Neuron (in vitro differentiated cells): ENCODE results near the gene OPN4.

Experiments used
- H2AFZ ChIP-seq: one replicate; pipeline ENCODE4 v1.6.1; 2013; ENCODE audit warnings: low read depth, mild to moderate bottlenecking, inconsistent platforms, low read length, moderate library complexity
- H3K27me3 ChIP-seq: one replicate; pipeline ENCODE4 v1.6.1; 2013; ENCODE audit warnings: low read length; ENCODE audit not compliant: insufficient read depth
- H3K36me3 ChIP-seq: one replicate; pipeline ENCODE4 v1.6.1; 2013; ENCODE audit warnings: low read length; ENCODE audit not compliant: insufficient read depth
- H3K4me1 ChIP-seq: one replicate; pipeline ENCODE4 v1.6.1; 2013; ENCODE audit warnings: low read length; ENCODE audit not compliant: insufficient read depth
- H3K4me3 ChIP-seq: 2 replicates; pipeline ENCODE4 v1.5.1; 2013; ENCODE audit warnings: mild to moderate bottlenecking, low read length, moderate library complexity
- H3K9me3 ChIP-seq: one replicate; pipeline ENCODE4 v1.6.1; 2013; ENCODE audit warnings: low read length

OPN4 gene

DNA sequence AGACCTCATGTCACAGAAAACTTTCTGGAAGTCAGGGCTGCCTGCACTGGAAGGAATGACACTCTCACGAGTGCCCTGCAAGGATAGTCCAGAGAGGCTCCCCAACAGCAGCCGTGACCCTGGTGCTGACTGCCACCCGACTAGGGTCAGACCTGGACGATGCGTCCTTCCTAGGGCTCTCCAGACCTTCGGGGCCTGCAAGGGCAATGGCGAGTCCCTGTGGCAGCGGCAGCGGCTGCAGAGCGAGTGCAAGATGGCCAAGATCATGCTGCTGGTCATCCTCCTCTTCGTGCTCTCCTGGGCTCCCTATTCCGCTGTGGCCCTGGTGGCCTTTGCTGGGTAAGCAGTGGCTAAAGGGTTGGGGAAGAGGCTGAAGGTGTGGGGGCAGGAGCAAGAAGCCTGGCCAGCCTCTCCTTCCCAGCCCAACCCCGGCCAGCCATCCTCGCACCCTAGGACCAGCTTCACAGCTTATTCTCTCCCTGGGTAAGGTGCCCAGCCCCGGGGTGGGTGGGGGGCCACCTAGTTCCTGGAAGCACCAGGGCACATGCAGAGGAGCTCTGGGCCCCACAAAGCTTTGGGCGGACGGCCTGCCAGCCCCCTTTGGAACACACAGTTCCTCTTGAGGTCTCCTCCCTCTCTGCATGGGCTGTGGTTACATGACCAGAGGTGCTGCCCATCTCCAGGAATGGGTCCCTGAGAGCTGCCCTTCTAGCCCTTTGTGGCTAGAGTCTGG lies 5.5 kb downstream of the OPN4 start:
- Histone ChIP-seq H3K9me3 (no peaks in the 10 kb centered on the region), H3K4me3 (no peak overlapping the region), H3K4me1 (peaks cover 4% of the 10 kb centered on the region), H3K36me3 (no peaks in the 10 kb centered on the region), H2AFZ (no peak overlapping the region), H3K27me3 (no peaks in the 10 kb centered on the region)

DNA sequence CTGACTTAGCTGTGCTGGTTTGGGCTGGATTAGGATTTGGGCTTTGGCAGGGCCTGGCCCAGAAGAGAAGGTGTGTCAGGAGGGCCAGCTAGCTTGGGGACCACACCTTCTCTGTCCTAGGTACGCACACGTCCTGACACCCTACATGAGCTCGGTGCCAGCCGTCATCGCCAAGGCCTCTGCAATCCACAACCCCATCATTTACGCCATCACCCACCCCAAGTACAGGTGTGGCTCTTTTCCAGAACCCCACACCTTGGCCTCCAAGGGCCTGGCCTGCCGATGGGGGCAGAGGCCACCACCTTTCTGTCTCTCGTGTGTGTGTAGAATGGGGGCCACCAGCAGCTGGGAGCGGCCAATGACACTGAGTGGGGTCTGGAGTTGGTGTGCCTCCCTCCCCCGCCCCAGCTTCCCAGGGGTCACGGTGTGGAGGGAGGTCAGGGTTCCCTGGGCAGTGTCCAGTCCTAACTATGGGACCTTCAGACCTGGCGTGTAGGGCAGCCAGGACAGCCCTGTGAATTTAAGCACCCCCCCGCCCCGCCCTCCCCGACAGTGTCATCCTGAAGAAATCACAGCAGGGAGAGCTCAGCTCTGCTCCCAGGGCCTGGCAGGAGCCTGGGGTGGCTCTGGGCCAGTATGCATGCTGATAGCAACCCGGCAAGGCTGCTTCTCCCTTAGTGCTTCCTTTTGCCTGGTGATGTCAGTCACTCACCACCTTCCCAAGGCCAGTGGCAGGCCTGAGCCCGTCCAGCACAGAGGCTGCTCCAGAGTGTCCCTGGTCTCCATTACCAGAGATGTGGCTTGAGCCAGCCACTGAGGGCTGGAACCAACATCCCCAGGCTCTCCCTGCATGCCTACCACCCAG lies 7.0 kb downstream of the OPN4 start:
- no peak overlapping the region for H3K4me3 ChIP-seq
- no peak overlapping the region for H2AFZ ChIP-seq
- no peaks in the 10 kb centered on the region for H3K9me3 ChIP-seq
- peaks cover 10% of the 10 kb centered on the region for H3K4me1 ChIP-seq
- H3K27me3 ChIP-seq: no peaks in the 10 kb centered on the region
- H3K36me3 ChIP-seq: no peaks in the 10 kb centered on the region

DNA sequence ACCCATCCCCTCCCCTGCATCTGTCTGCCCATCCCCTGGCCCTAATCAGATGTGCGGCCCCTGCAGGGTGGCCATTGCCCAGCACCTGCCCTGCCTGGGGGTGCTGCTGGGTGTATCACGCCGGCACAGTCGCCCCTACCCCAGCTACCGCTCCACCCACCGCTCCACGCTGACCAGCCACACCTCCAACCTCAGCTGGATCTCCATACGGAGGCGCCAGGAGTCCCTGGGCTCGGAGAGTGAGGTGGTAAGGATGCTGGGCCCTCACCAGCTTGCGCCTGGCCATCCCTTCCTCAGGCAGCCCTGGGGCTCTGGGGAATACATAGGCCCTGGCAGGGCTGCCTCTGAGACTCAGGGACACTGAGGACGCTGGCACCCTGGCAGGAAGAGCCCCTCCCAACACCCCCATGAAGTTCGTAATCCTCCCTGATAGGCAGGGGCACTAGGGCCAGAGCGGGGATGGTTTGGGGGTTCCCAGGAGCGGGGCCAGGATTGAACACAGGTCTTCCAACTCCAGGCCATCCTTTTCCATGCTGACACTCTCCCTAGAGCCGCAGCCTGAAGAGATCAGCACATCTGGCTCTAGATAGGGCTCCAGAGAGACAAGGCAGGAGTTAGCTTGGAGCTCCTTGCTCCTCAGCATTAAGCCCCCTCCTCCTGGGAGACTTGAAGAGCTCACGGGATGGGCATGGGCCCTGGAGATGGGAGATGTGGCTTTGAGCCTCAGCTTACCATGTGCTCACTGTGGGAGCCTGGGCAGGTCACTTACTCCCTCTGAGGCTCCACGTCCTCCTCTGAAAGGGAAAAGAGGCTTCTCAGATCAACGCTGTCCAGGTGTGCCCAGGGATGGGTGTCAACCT lies 8.1 kb downstream of the OPN4 start:
- peaks cover 10% of the 10 kb centered on the region for H3K4me1 ChIP-seq
- no peaks in the 10 kb centered on the region for H3K27me3 ChIP-seq
- H3K36me3 ChIP-seq: no peaks in the 10 kb centered on the region
- H2AFZ ChIP-seq: no peak overlapping the region
- H3K4me3 ChIP-seq: no peak overlapping the region
- H3K9me3 ChIP-seq: no peaks in the 10 kb centered on the region

DNA sequence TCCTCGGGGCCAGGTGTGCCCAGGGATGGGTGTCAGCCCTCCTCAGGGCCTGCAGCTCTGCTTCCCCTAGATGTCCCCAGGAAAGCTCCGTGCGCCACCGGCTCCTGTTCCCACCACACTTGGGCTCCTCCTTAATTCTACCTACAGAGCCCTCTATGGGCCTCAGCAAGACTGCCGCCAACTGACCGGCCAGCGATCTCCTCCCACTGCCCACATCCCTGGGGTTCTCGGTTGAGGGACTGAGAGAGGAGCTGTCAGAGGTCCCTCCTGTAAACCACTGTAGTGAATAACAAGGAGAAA lies 8.6 kb downstream of the OPN4 start:
- H3K27me3 ChIP-seq: no peaks in the 10 kb centered on the region
- H3K4me3 ChIP-seq: no peak overlapping the region
- no peak overlapping the region for H2AFZ ChIP-seq
- peaks cover 10% of the 10 kb centered on the region for H3K4me1 ChIP-seq
- no peaks in the 10 kb centered on the region for H3K36me3 ChIP-seq
- no peaks in the 10 kb centered on the region for H3K9me3 ChIP-seq

DNA sequence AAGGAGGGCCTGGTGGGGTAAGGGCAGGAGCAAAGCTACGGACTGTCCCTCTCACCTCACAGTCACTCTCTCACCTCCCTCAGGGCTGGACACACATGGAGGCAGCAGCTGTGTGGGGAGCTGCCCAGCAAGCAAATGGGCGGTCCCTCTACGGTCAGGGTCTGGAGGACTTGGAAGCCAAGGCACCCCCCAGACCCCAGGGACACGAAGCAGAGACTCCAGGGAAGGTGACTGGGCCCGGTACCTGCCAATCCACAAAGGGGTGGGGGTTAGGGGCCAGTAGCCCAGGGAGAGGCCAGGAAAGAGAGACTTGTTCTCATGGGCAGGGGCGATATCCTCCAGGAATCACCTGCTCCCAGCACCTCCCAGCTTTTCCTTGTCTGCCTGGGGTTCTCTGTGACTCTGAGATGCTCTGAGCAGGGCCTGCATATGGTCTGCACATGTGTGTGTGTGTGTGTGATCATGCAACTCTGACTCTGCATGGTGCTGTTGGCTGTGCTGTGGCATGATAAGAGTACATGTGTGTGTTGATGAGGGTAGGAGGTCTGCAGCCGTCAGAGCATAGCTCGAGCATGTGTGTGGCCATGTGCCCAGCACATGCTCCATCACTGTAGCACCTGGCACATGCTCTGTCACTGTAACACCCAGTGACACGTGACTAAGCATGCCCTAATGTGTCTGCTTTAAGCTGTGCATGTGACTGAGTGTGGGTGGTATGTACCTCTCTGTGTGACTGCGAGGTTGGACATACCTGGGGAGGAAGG lies 9.4 kb downstream of the OPN4 start:
- H3K36me3 ChIP-seq: no peaks in the 10 kb centered on the region
- no peak overlapping the region for H2AFZ ChIP-seq
- peaks cover 14% of the 10 kb centered on the region for H3K4me1 ChIP-seq
- H3K27me3 ChIP-seq: no peaks in the 10 kb centered on the region
- H3K9me3 ChIP-seq: no peaks in the 10 kb centered on the region
- H3K4me3 ChIP-seq: no peak overlapping the region

DNA sequence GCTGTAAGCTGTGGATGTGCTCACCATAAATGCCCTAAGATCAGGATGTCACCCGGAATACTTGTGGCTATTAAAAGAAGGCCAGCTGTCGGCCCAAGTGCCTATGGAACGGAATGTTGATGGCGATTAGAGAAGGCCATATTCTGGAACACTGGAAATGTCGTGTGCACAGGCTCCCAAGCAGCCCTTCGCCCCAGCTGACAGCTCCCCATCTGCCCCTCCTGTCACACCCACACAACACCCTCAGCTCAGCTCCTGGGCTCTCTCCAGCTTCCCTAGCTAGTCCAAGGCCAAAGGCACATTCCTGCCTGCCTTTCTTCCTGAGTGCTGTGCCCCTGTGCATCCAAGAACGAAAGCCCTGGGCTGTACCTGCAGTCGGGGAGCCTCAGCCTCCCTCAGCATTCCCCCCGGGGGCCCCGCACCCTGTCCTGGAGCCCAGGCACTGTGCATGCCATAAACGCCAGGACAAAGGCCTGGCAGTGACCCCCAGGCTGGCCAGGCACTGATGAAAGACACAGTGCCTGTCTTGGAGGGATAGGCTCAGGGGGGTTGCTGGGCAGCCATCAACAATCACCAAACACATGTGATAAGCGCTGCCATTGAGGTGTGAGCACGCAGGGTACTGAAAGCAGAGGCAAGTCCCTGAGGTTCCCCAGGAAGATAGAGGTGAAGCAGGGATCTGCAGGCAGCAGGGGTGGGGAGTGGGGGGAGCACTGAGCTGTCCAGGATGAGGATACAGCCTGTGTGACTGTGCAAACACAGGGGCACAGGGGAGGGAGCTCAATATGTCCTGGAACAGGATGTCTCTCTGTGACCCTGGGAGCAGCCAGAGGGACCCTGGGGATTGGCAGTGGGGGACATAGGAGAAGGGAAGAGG lies 10.2 kb downstream of the OPN4 start:
- no peak overlapping the region for H2AFZ ChIP-seq
- H3K4me3 ChIP-seq: no peak overlapping the region

DNA sequence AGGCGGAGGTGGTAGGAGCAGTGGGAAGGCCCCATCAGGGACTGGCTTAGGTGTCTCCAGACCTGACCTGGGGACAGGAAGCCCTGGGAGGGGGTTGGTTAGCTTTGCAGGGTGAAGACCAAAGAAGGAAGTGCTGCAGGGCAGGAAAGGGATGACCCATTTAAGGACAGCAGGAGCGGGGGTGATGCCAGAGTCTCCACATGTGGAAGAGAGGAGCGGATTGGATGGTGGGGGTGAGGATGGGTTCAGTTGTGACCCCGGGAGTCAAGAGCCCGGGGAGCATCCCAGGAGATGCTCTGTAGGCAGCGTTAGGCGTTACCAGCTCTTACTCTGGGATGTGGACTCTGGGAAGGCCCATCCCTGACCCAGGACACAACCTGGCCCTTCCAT lies 10.9 kb downstream of the OPN4 start:
- no peaks in the 10 kb centered on the region for H3K9me3 ChIP-seq
- no peak overlapping the region for H2AFZ ChIP-seq
- peaks cover 14% of the 10 kb centered on the region for H3K4me1 ChIP-seq
- no peaks in the 10 kb centered on the region for H3K27me3 ChIP-seq
- no peaks in the 10 kb centered on the region for H3K36me3 ChIP-seq
- H3K4me3 ChIP-seq: no peak overlapping the region

More for the DNA sequence above, 10.2 kb downstream of the OPN4 start:
- Histone ChIP-seq H3K36me3 (no peaks in the 10 kb centered on the region), H3K27me3 (no peaks in the 10 kb centered on the region), H3K9me3 (no peaks in the 10 kb centered on the region), H3K4me1 (peaks cover 14% of the 10 kb centered on the region)

DNA sequence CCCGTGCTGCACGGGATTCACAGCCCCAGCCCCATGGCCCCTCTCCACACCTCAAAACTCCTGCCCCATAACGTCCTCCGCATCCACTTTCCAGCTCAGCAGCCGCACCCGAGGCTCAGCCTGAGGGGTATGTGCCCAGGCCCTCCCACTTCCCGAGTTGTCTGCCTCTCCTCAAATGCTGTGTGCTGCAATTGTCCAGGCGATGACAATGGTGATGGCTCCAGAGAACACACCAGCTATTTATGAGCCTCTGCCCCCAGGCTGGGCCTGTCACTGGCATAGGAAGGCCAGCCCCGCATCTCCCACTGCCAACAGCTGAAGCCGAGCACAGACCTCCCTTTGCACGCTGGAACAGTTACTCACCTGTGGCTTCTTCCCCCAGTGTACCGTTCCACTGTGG lies 11.5 kb downstream of the OPN4 start:
- H3K9me3 ChIP-seq: no peaks in the 10 kb centered on the region
- peaks cover 14% of the 10 kb centered on the region for H3K4me1 ChIP-seq
- no peak overlapping the region for H2AFZ ChIP-seq
- no peaks in the 10 kb centered on the region for H3K36me3 ChIP-seq
- H3K27me3 ChIP-seq: no peaks in the 10 kb centered on the region
- H3K4me3 ChIP-seq: no peak overlapping the region

DNA sequence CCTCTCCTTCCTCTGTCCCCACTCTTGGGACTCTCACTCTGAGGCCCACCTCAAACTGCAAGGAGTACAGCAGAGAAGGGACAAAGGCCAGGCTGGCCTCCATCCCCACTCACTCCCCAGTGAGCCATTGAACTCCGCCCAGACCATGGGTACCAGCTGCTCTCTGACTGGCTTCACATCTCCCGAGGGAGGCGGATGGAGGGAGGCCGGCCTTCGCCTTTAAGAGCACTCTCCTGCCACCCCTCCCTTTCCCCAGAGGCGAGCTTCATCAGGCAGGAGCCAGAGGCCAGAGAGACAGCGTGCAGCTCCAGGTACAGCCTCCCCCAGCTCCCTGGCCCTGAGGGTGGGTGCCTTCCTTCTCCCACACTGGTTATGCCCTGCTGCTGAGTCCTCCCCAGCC lies 12.2 kb downstream of the OPN4 start:
- H3K36me3 ChIP-seq: no peaks in the 10 kb centered on the region
- H3K4me1 ChIP-seq: peaks cover 14% of the 10 kb centered on the region
- no peak overlapping the region for H2AFZ ChIP-seq
- no peak overlapping the region for H3K4me3 ChIP-seq
- H3K9me3 ChIP-seq: no peaks in the 10 kb centered on the region
- peaks cover 4% of the 10 kb centered on the region for H3K27me3 ChIP-seq

DNA sequence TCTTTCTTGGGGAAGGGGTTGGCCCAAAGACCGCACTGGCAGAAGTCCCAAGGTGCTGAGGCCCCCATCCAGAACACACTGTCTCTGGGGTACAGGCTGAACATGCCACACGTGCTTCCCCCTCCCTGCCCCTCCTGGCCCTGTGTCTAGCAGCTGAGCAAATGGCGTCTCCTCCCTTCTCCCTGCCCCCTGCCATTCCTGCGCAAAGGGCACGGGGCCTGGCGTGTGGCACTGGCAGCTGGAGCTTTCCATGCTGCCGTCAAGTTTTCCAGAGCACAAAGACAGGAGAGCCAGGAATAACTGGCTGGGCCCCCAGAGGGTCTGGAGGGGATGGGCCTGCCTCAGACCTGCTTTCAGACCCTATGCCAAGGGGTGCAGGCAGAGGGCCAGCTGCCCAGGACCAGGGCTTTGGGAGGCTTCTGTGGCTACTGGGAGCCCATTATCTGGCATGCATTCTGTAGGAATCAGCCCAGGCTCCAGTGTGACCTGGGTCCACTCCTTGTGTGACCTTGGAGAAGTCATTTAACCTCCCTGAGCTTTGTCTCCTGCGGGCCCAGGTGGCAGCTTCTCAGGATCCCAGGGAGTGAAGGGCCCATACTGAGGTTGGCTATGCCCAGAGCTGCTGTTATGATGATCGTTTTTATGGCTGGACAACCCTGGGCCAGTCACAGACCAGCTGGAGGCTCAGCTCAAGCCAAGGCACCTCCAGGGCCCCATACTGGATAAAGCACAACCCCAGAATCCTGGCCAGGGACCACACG lies 13.3 kb downstream of the OPN4 start:
- Histone ChIP-seq H3K4me3 (no peak overlapping the region), H3K27me3 (peaks cover 8% of the 10 kb centered on the region), H3K4me1 (peaks cover 14% of the 10 kb centered on the region), H3K36me3 (no peaks in the 10 kb centered on the region), H2AFZ (no peak overlapping the region), H3K9me3 (no peaks in the 10 kb centered on the region)

DNA sequence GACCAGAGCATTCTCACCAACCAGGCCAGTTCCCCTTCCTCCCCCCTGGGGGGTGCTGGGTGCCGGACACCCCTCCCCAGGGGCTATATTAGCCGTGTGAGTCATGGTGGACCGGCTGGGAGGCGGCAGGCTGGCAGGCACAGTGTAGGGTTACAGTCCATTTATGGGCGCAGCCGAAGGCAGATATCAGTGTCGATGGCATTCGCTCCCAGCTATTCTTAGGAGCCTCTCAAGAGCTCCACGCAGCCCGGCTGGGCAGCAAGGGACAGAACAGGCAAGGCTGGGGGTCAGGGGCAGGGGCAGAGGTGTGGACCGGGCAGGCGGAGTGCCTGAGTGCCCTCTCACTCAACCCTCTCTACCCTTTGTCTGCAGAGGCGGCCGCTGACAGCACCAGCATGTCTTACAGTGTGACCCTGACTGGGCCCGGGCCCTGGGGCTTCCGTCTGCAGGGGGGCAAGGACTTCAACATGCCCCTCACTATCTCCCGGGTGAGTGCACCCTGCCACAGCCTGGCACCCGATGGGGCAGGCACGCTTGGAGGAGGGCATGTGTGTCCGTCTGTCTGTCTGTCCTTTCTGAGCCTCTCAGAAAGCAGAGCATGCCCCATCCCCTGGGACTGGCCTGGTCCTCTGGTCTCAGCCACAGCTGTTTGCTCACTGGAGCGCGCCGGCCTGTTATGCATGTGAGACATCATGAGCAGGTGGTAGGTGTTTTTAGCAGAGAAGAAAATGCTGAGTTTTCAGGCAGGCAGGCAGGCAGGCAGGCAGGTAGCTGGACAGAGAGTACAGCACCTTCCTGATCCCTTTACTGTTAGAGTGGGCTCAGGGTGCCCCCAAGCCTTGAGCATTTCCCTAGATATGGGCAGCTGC lies 14.2 kb downstream of the OPN4 start, which contains the start of gene LDB3:
Gene LDB3, plus strand, starts transcription at position 215 of the 869 bp plus-strand sequence. Its CDS starts 181 bp downstream, at position 396.
- Histone ChIP-seq H3K9me3 (no peaks in the 10 kb centered on the region), H3K4me3 (no peak within 1 kb of the TSS), H2AFZ (no peak within 1 kb of the TSS), H3K4me1 (peaks cover 14% of the 10 kb centered on the region), H3K27me3 (peaks cover 16% of the 10 kb centered on the region), H3K36me3 (no peaks in the 10 kb centered on the region)
